Measurements from ENCODE around the gene SKA3.

DNA sequence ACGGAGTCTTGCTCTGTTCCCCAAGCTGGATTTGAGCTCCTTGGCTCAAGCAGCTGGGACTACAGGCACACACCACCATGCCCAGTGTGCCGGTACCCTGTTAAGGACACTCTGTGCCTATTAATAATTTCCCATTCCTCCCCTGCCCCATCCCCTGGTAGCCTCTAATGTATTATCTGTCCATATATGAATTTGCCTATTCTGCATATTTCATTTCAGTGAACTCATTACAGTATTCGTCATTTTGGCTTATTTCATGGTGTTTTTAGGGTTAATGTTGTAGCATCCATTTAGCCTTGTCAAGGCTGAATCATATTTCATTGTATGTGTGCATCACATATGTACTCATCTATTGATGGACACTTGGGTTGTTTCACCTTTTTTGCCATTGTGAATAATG is 33.6 kb downstream of the SKA3 start:
- no peak for TF ChIP-seq CTCF (IDR thresholded peaks at IDR 0.05)
- no peak for TF ChIP-seq POLR2A (IDR thresholded peaks at IDR 0.05)
